PC-3 (cell line): ENCODE measurements around the gene ZSCAN30. TPM values are rescaled to one million over a fixed set of nuclear protein-coding genes. Genes with fewer than 3 reads are reported as not detected.

Experiments used
- ATAC-seq: fragments of 200-7000 bp; cut with Tn5 transposase; 2 replicates; pipeline ENCODE4 v1.9.1; 2020; ENCODE audit warnings: mild to moderate bottlenecking, moderate library complexity
- BruUV-seq: library from RNA; stranded (reverse); fragments of 400-500 nt; replicated peaks from 2 replicates; lab custom pipeline; 2021; lab: Mats Ljungman, UMichigan
- CTCF ChIA-PET: fragments of 300-600 bp; sonication (Branson Sonifier 250); formaldehyde crosslinking; loops from one replicate; lab custom pipeline; 2022; ENCODE audit warnings: antibody characterized with exemption; lab: Charles Lee
- POLR2A ChIA-PET: fragments of 300-600 bp; sonication (Branson Sonifier 250); formaldehyde crosslinking; loops from one replicate; lab custom pipeline; 2022; ENCODE audit warnings: antibody characterized with exemption; ENCODE audit not compliant: unreplicated experiment; lab: Charles Lee
- DNase-seq: peaks from one replicate; pipeline ENCODE4 v3.0.0-alpha.2; 2015
- H2AFZ ChIP-seq: fragments of 300-600 bp; sonication (generic); 2 replicates; pipeline ENCODE4 v1.6.0; 2016; ENCODE audit warnings: antibody characterized with exemption, low read length
- H3F3A ChIP-seq: fragments of 300-600 bp; sonication (generic); one replicate; pipeline ENCODE4 v1.6.0; 2017; ENCODE audit warnings: antibody characterized with exemption, low read length, control low read depth, mild to moderate bottlenecking; ENCODE audit not compliant: unreplicated experiment
- H3K27ac ChIP-seq: fragments of 300-600 bp; sonication (generic); 2 replicates; pipeline ENCODE4 v1.5.1; 2016; ENCODE audit warnings: mild to moderate bottlenecking, low read length
- H3K27me3 ChIP-seq: fragments of 300-600 bp; sonication (generic); 2 replicates; pipeline ENCODE4 v1.6.1; 2016; ENCODE audit warnings: low read length, mixed read lengths
- H3K36me3 ChIP-seq: fragments of 300-600 bp; sonication (generic); 2 replicates; pipeline ENCODE4 v1.6.1; 2016; ENCODE audit warnings: low read depth, mixed run types, low read length, mixed read lengths
- H3K4me1 ChIP-seq: fragments of 300-600 bp; sonication (generic); 2 replicates; pipeline ENCODE4 v1.5.1; 2016; ENCODE audit warnings: low read length; ENCODE audit not compliant: insufficient read depth
- H3K4me2 ChIP-seq: fragments of 300-600 bp; sonication (generic); 2 replicates; pipeline ENCODE4 v1.6.0; 2016; ENCODE audit warnings: low read length
- H3K4me3 ChIP-seq: fragments of 300-600 bp; sonication (generic); 2 replicates; pipeline ENCODE4 v1.5.1; 2016; ENCODE audit warnings: mild to moderate bottlenecking, low read length, mixed read lengths
- H3K79me2 ChIP-seq: fragments of 300-600 bp; sonication (generic); 2 replicates; pipeline ENCODE4 v1.6.1; 2017; ENCODE audit warnings: low read length, mixed read lengths
- H3K9ac ChIP-seq: fragments of 300-600 bp; sonication (generic); 2 replicates; pipeline ENCODE4 v1.6.0; 2016; ENCODE audit warnings: mild to moderate bottlenecking, low read length
- H3K9me2 ChIP-seq: fragments of 300-600 bp; sonication (generic); replicated peaks from 2 replicates; pipeline ENCODE4 v1.6.1; 2016; ENCODE audit warnings: mixed run types, low read length, mixed read lengths
- H3K9me3 ChIP-seq: fragments of 300-600 bp; sonication (generic); 2 replicates; pipeline ENCODE4 v1.6.1; 2016; ENCODE audit warnings: low read length, mixed read lengths
- H4K20me1 ChIP-seq: fragments of 300-600 bp; sonication (generic); 2 replicates; pipeline ENCODE4 v1.6.1; 2016; ENCODE audit warnings: low read length, mixed read lengths
- CTCF ChIP-seq: fragments of 300-600 bp; sonication (generic); conservative IDR thresholded peaks from 2 replicates; pipeline ENCODE4 v1.5.1; 2017; ENCODE audit warnings: antibody characterized with exemption, low read depth, mild to moderate bottlenecking, low read length
- EZH2 ChIP-seq: fragments of 300-600 bp; sonication (generic); IDR thresholded peaks from one replicate; pipeline ENCODE4 v1.6.1; 2017; ENCODE audit warnings: antibody characterized with exemption, mild to moderate bottlenecking, low read length; ENCODE audit not compliant: unreplicated experiment
- EZH2phosphoT487 ChIP-seq: fragments of 300-600 bp; sonication (generic); IDR thresholded peaks from 2 replicates; pipeline ENCODE4 v1.6.1; 2018; ENCODE audit warnings: mild to moderate bottlenecking, antibody characterized with exemption, low read length, borderline replicate concordance
- intact Hi-C: fragments of 100-400 bp; cut with micrococcal nuclease; formaldehyde crosslinking; loops from 2 replicates; pipeline ENCODE4 v1.9.0; 2023
- total RNA-seq: library from RNA; depleted of rRNA; stranded (reverse); fragments of >200 nt; gene quantifications from 2 replicates; pipeline ENCODE4 v1.2.3, GENCODE V29; 2014

ZSCAN30 gene
- total RNA-seq, 1 experiment from 2014 or later = 2.8 TPM

- intact Hi-C loops = no loop called here
- POLR2A ChIA-PET = no interaction called here
- Histone ChIP-seq H2AFZ (no peak overlapping the region), H3K4me3 (no peak overlapping the region), H4K20me1 (no peaks in the 10 kb centered on the region), H3K4me2 (no peak overlapping the region), H3K79me2 (peaks cover 13% of the 10 kb centered on the region), H3K27me3 (no peaks in the 10 kb centered on the region), H3K9me2 (no peaks in the 10 kb centered on the region), H3K36me3 (peaks cover 9% of the 10 kb centered on the region), H3K4me1 (no peaks in the 10 kb centered on the region), H3K9ac (no peak overlapping the region), H3F3A (no peaks in the 10 kb centered on the region), H3K27ac (no peak overlapping the region), H3K9me3 (no peaks in the 10 kb centered on the region)
- CTCF ChIA-PET = no interaction called here
- BruUV-seq = no TSS peak
- TF ChIP-seq EZH2phosphoT487 (no peak), CTCF (no peak), EZH2 (no peak)
- no peak for ATAC-seq
- DNase-seq = no peak
Measured at GRCh38 chr18:35296060-35296459, 6.0 kb upstream of the ZSCAN30 start.

GRCh38 chr18:35291166-35291565, 1.1 kb upstream of the ZSCAN30 start:
- no TSS peak for BruUV-seq
- Histone ChIP-seq H3K9ac (peak overlapping the region; percentile 92; the same call in 1 of the 2 replicates), H4K20me1 (no peaks in the 10 kb centered on the region), H2AFZ (no peak overlapping the region), H3K4me2 (peak overlapping the region; percentile 84), H3K27ac (no peak overlapping the region), H3K4me3 (peak overlapping the region; percentile 82), H3K79me2 (peaks cover 27% of the 10 kb centered on the region), H3K27me3 (no peaks in the 10 kb centered on the region), H3K4me1 (no peaks in the 10 kb centered on the region; the same call in 1 of the 2 replicates), H3K9me2 (no peaks in the 10 kb centered on the region), H3K9me3 (no peaks in the 10 kb centered on the region), H3K36me3 (peaks cover 4% of the 10 kb centered on the region; the same call in 1 of the 2 replicates), H3F3A (no peaks in the 10 kb centered on the region)
- DNase-seq (no peak), ATAC-seq (no peak)
- intact Hi-C loops = loop anchor here (2.0 kb wide), 1 partner anchor 54 kb away; the partner anchor contains the start of gene ZNF24
- TF ChIP-seq CTCF (no peak), EZH2phosphoT487 (no peak), EZH2 (no peak)
- ChIA-PET POLR2A (no interaction called here), CTCF (no interaction called here)

- ChIA-PET CTCF (no interaction called here), POLR2A (no interaction called here)
- Histone ChIP-seq H3K4me2 (peak overlapping the region; percentile 84), H3K27me3 (no peaks in the 10 kb centered on the region), H3K4me1 (no peaks in the 10 kb centered on the region; the same call in 1 of the 2 replicates), H3K9me2 (no peaks in the 10 kb centered on the region), H3K9me3 (no peaks in the 10 kb centered on the region), H3K27ac (peak overlapping the region; percentile 56), H4K20me1 (no peaks in the 10 kb centered on the region), H2AFZ (peak overlapping the region; percentile 87), H3K4me3 (peak overlapping the region; percentile 82), H3K36me3 (0 out of 2 replicates have a peak, but pooled peaks cover 4% of the 10 kb centered on the region), H3K9ac (peak overlapping the region; percentile 92), H3F3A (no peaks in the 10 kb centered on the region), H3K79me2 (peaks cover 27% of the 10 kb centered on the region)
- TSS peak; percentile 85 for BruUV-seq
- intact Hi-C loops = loop anchor here (2.0 kb wide), 1 partner anchor 55 kb away; the partner anchor contains the start of gene ZNF24
- no peak for DNase-seq
- ATAC-seq = peak; percentile 44
- no peak for TF ChIP-seq CTCF
- no peak for TF ChIP-seq EZH2
- TF ChIP-seq EZH2phosphoT487 = no peak
Measured at GRCh38 chr18:35289727-35290093, 319 bp downstream of the ZSCAN30 start.
